Measurements from ENCODE around the gene SH3PXD2A.

SH3PXD2A gene

GRCh38 chr10:103808780-103809179 lies 46.6 kb downstream of the SH3PXD2A start:
- DNase-seq (ENCODE audit: low read depth): no peak

- DNase-seq (ENCODE audit: low read depth): no peak
Measured at GRCh38 chr10:103807996-103808395, 47.4 kb downstream of the SH3PXD2A start.

- DNase-seq (ENCODE audit: low read depth): no peak
Measured at GRCh38 chr10:103806395-103807187, 48.8 kb downstream of the SH3PXD2A start.

GRCh38 chr10:103805781-103806180 lies 49.6 kb downstream of the SH3PXD2A start:
- DNase-seq (ENCODE audit: low read depth): no peak

GRCh38 chr10:103804871-103805270 lies 50.5 kb downstream of the SH3PXD2A start:
- DNase-seq (ENCODE audit: low read depth): no peak

- DNase-seq (ENCODE audit: low read depth): no peak
Measured at GRCh38 chr10:103803941-103804340, 51.4 kb downstream of the SH3PXD2A start.

- no peak for DNase-seq (ENCODE audit: low read depth)
Measured at GRCh38 chr10:103802637-103803353, 52.6 kb downstream of the SH3PXD2A start.

- no peak for DNase-seq (ENCODE audit: low read depth)
Measured at GRCh38 chr10:103802081-103802480, 53.3 kb downstream of the SH3PXD2A start.

- DNase-seq (ENCODE audit: low read depth): no peak
Measured at GRCh38 chr10:103800789-103801540, 54.4 kb downstream of the SH3PXD2A start.

GRCh38 chr10:103800089-103800488 lies 55.3 kb downstream of the SH3PXD2A start:
- no peak for DNase-seq (ENCODE audit: low read depth)

- no peak for DNase-seq (ENCODE audit: low read depth)
Measured at GRCh38 chr10:103799341-103799740, 56.0 kb downstream of the SH3PXD2A start.

- DNase-seq (ENCODE audit: low read depth): no peak
Measured at GRCh38 chr10:103798511-103798910, 56.9 kb downstream of the SH3PXD2A start.

- DNase-seq (ENCODE audit: low read depth): no peak
Measured at GRCh38 chr10:103797857-103798256, 57.5 kb downstream of the SH3PXD2A start.

- no peak for DNase-seq (ENCODE audit: low read depth)
Measured at GRCh38 chr10:103795634-103796270, 59.6 kb downstream of the SH3PXD2A start.

GRCh38 chr10:103794996-103795395 lies 60.4 kb downstream of the SH3PXD2A start:
- DNase-seq (ENCODE audit: low read depth): no peak

- no peak for DNase-seq (ENCODE audit: low read depth)
Measured at GRCh38 chr10:103793920-103794883, 61.2 kb downstream of the SH3PXD2A start.

- DNase-seq (ENCODE audit: low read depth): no peak
Measured at GRCh38 chr10:103793429-103793828, 61.9 kb downstream of the SH3PXD2A start.

- DNase-seq (ENCODE audit: low read depth): peak; percentile 28
Measured at GRCh38 chr10:103792547-103792946, 62.8 kb downstream of the SH3PXD2A start.

- DNase-seq (ENCODE audit: low read depth): no peak
Measured at GRCh38 chr10:103791858-103792257, 63.5 kb downstream of the SH3PXD2A start.

- DNase-seq (ENCODE audit: low read depth): no peak
Measured at GRCh38 chr10:103791291-103791690, 64.1 kb downstream of the SH3PXD2A start.

- DNase-seq (ENCODE audit: low read depth): no peak
Measured at GRCh38 chr10:103790580-103790979, 64.8 kb downstream of the SH3PXD2A start.
